ENCODE measurements around the gene ACO2.
"Not testable (repeated sequence)": the region's sequence is repeated elsewhere in the genome, so short reads cannot be mapped to it uniquely, and the experiment has no call there.

Gene ACO2

GRCh38 chr22:41445129-41446056 lies 23.5 kb upstream of the ACO2 start:
- Mint-ChIP-seq H3K9me3 (no peaks in the 10 kb centered on the region), H3K27me3 (ENCODE audit: low read depth) (no peaks in the 10 kb centered on the region), H3K4me3 (peak overlapping the region; percentile 88), H3K4me1 (ENCODE audit: low read depth) (peaks cover 20% of the 10 kb centered on the region), H3K27ac (peak overlapping the region; percentile 95), H3K36me3 (ENCODE audit: low read depth) (peaks cover 13% of the 10 kb centered on the region)

- Mint-ChIP-seq H3K27me3 (ENCODE audit: low read depth) (no peaks in the 10 kb centered on the region), H3K27ac (peak overlapping the region; percentile 95), H3K4me1 (ENCODE audit: low read depth) (peaks cover 20% of the 10 kb centered on the region), H3K4me3 (peak overlapping the region; percentile 88), H3K36me3 (ENCODE audit: low read depth) (peaks cover 13% of the 10 kb centered on the region), H3K9me3 (no peaks in the 10 kb centered on the region)
Observed at GRCh38 chr22:41446057-41446501, 22.8 kb upstream of the ACO2 start.

- H3K4me3 Mint-ChIP-seq: peak within 1 kb of the TSS; percentile 88
- peaks cover 13% of the 10 kb centered on the region for H3K36me3 Mint-ChIP-seq (ENCODE audit: low read depth)
- H3K9me3 Mint-ChIP-seq: no peaks in the 10 kb centered on the region
- H3K4me1 Mint-ChIP-seq (ENCODE audit: low read depth): peaks cover 20% of the 10 kb centered on the region
- H3K27ac Mint-ChIP-seq: peak within 1 kb of the TSS; percentile 95
- no peaks in the 10 kb centered on the region for H3K27me3 Mint-ChIP-seq (ENCODE audit: low read depth)
Observed at GRCh38 chr22:41446639-41447434, 22.1 kb upstream of the ACO2 start, which contains the start of gene TOB2. Gene TOB2 (minus strand): TSS chr22:41446801. CDS start chr22:41437345, 9,456 bp downstream.

- Mint-ChIP-seq H3K36me3 (ENCODE audit: low read depth) (peaks cover 13% of the 10 kb centered on the region), H3K9me3 (no peaks in the 10 kb centered on the region), H3K27me3 (ENCODE audit: low read depth) (no peaks in the 10 kb centered on the region), H3K4me3 (peak overlapping the region; percentile 88), H3K4me1 (ENCODE audit: low read depth) (peaks cover 18% of the 10 kb centered on the region), H3K27ac (peak overlapping the region; percentile 93)
Observed at GRCh38 chr22:41447435-41448188, 21.3 kb upstream of the ACO2 start.

- no peaks in the 10 kb centered on the region for H3K9me3 Mint-ChIP-seq
- H3K36me3 Mint-ChIP-seq (ENCODE audit: low read depth): peaks cover 8% of the 10 kb centered on the region
Observed at GRCh38 chr22:41448189-41448808, 20.6 kb upstream of the ACO2 start.

GRCh38 chr22:41458161-41458728 lies 10.7 kb upstream of the ACO2 start:
- Mint-ChIP-seq H3K36me3 (ENCODE audit: low read depth) (peaks cover 23% of the 10 kb centered on the region), H3K27me3 (ENCODE audit: low read depth) (no peaks in the 10 kb centered on the region), H3K27ac (peak overlapping the region; percentile 43), H3K4me1 (ENCODE audit: low read depth) (peaks cover 3% of the 10 kb centered on the region), H3K4me3 (no peak overlapping the region), H3K9me3 (no peaks in the 10 kb centered on the region)

More at GRCh38 chr22:41448189-41448808, 20.6 kb upstream of the ACO2 start:
- Mint-ChIP-seq H3K27ac (peak overlapping the region; percentile 92), H3K4me3 (peak overlapping the region; percentile 88), H3K27me3 (ENCODE audit: low read depth) (no peaks in the 10 kb centered on the region), H3K4me1 (ENCODE audit: low read depth) (peaks cover 15% of the 10 kb centered on the region)

- Mint-ChIP-seq H3K4me1 (ENCODE audit: low read depth) (peaks cover 2% of the 10 kb centered on the region), H3K27ac (no peak overlapping the region), H3K36me3 (ENCODE audit: low read depth) (peaks cover 30% of the 10 kb centered on the region), H3K4me3 (no peak overlapping the region), H3K9me3 (no peaks in the 10 kb centered on the region), H3K27me3 (ENCODE audit: low read depth) (no peaks in the 10 kb centered on the region)
Observed at GRCh38 chr22:41459431-41459830, 9.5 kb upstream of the ACO2 start.

GRCh38 chr22:41460071-41460470 lies 8.8 kb upstream of the ACO2 start:
- H3K4me1 Mint-ChIP-seq (ENCODE audit: low read depth); H3K27ac Mint-ChIP-seq; H3K27me3 Mint-ChIP-seq (ENCODE audit: low read depth); H3K4me3 Mint-ChIP-seq; H3K9me3 Mint-ChIP-seq: not testable (repeated sequence)
- H3K36me3 Mint-ChIP-seq (ENCODE audit: low read depth): peaks cover 30% of the 10 kb centered on the region

- Mint-ChIP-seq H3K4me1 (ENCODE audit: low read depth) (peaks cover 5% of the 10 kb centered on the region), H3K27me3 (ENCODE audit: low read depth) (no peaks in the 10 kb centered on the region), H3K4me3 (no peak overlapping the region), H3K9me3 (no peaks in the 10 kb centered on the region), H3K36me3 (ENCODE audit: low read depth) (peaks cover 33% of the 10 kb centered on the region), H3K27ac (no peak overlapping the region)
Observed at GRCh38 chr22:41461901-41462300, 7.0 kb upstream of the ACO2 start.

- peak overlapping the region; percentile 99 for H3K27ac Mint-ChIP-seq
- no peaks in the 10 kb centered on the region for H3K27me3 Mint-ChIP-seq (ENCODE audit: low read depth)
- H3K4me1 Mint-ChIP-seq (ENCODE audit: low read depth): peaks cover 32% of the 10 kb centered on the region
- no peaks in the 10 kb centered on the region for H3K9me3 Mint-ChIP-seq
- H3K36me3 Mint-ChIP-seq (ENCODE audit: low read depth): peaks cover 21% of the 10 kb centered on the region
- peak overlapping the region; percentile 87 for H3K4me3 Mint-ChIP-seq
Observed at GRCh38 chr22:41469218-41469851, 418 bp downstream of the ACO2 start.

GRCh38 chr22:41470886-41471285 lies 2.0 kb downstream of the ACO2 start:
- Mint-ChIP-seq H3K27ac (peak overlapping the region; percentile 47), H3K4me3 (peak overlapping the region; percentile 52), H3K4me1 (ENCODE audit: low read depth) (peaks cover 30% of the 10 kb centered on the region), H3K9me3 (no peaks in the 10 kb centered on the region), H3K36me3 (ENCODE audit: low read depth) (peaks cover 20% of the 10 kb centered on the region), H3K27me3 (ENCODE audit: low read depth) (no peaks in the 10 kb centered on the region)

- H3K9me3 Mint-ChIP-seq: no peaks in the 10 kb centered on the region
- H3K4me3 Mint-ChIP-seq: no peak overlapping the region
- peaks cover 30% of the 10 kb centered on the region for H3K4me1 Mint-ChIP-seq (ENCODE audit: low read depth)
- H3K27ac Mint-ChIP-seq: no peak overlapping the region
- H3K36me3 Mint-ChIP-seq (ENCODE audit: low read depth): peaks cover 17% of the 10 kb centered on the region
- H3K27me3 Mint-ChIP-seq (ENCODE audit: low read depth): no peaks in the 10 kb centered on the region
Observed at GRCh38 chr22:41471568-41471967, 2.7 kb downstream of the ACO2 start.

GRCh38 chr22:41474872-41475451 lies 6.0 kb downstream of the ACO2 start:
- Mint-ChIP-seq H3K9me3 (no peaks in the 10 kb centered on the region), H3K27me3 (ENCODE audit: low read depth) (no peaks in the 10 kb centered on the region), H3K4me3 (no peak overlapping the region), H3K27ac (no peak overlapping the region), H3K4me1 (ENCODE audit: low read depth) (peaks cover 15% of the 10 kb centered on the region), H3K36me3 (ENCODE audit: low read depth) (no peaks in the 10 kb centered on the region)
